ENCODE measurements around the gene GRIP2.

- TF ChIP-seq CTCF (IDR thresholded peaks at IDR 0.05; ENCODE audit: low read depth, low read length) (no peak), POLR2A (IDR thresholded peaks at IDR 0.05; ENCODE audit: extremely low read depth, insufficient read length) (no peak), MYC (IDR thresholded peaks at IDR 0.05; ENCODE audit: low read depth, low read length) (no peak), MAX (IDR thresholded peaks at IDR 0.05; ENCODE audit: low read depth, low read length) (no peak)
Measured at GRCh38 chr3:14517601-14518431, 22.3 kb downstream of the GRIP2 start.
